Measurements from ENCODE around the gene EXOSC7. TPM values are rescaled to one million over a fixed set of nuclear protein-coding genes. Genes with fewer than 3 reads are reported as not detected.

EXOSC7 gene
- total RNA-seq, 3 donors from 2014 or later = 23.2 to 26.2 (median 24.4) TPM

DNA sequence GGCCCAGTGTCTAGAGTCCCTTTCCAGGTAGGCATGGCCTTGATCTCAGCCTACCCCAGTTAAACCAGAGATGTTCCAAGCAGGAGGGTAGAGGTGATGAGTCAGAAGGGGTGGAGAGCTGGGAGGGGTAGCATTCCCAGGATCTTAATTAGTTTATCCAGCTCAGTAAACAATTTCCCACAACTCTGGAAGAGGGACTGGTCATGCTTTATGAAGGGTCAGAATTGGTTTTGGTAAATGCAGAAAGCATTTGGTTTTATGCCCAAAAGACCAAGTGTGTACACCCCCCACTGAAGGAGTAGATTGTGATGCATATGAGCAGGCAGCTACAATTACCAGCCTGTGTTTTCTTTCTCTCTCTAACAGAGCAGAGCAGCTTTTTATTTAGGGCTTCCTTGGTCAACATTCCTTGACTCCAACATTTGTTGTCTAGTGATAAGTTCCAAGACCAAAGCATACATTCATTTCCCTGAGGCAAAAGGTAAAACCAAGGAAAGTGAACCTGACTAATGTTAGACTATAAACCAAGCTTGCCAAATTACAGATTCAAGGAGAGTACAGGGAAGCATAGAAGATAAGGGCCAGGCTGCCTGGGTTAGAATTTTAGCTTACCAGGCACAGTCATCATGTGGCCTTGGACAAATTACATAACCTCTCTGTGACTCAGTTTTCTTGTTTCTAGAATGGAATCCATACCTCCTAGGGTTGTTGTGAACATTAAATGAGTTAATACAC, 17.6 kb downstream of the EXOSC7 start:
- peak; percentile 79 for ATAC-seq

DNA sequence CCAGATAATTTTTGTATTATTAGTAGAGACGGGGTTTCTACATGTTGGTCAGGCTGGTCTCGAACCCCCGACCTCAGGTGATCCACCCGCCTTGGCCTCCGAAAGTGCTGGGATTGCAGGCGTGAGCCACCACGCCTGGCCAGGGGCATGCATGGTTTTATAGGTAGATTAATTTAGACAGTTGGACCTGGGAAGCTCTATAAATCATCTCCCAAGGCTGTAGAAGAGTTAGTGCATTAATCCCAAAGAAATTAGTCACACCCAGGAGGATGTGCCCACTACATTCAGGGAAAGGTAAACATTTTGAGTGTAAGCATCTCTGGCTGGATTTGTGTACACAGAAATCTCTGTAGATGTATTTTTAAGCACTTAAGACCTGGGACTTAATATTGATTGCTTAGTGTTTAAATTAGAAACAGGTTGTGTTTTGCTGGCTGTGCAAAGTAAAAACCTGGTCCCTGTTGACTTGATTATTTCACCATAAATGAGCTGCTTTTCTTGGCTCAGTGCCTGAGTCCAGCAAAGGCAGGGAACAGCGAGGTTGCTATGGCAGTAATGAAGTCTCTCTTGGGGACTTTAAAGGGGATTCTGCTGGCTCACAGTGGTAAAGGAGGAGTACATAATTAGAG, 19.2 kb downstream of the EXOSC7 start:
- no peaks in the 10 kb centered on the region for H3K9me3 ChIP-seq
- H3K4me1 ChIP-seq (ENCODE audit: low read depth) = peaks cover 15% of the 10 kb centered on the region
- DNase-seq (peak in 1 of 3 donors; percentile 26), ATAC-seq (no peak)
- TF ChIP-seq, protein P1, sequence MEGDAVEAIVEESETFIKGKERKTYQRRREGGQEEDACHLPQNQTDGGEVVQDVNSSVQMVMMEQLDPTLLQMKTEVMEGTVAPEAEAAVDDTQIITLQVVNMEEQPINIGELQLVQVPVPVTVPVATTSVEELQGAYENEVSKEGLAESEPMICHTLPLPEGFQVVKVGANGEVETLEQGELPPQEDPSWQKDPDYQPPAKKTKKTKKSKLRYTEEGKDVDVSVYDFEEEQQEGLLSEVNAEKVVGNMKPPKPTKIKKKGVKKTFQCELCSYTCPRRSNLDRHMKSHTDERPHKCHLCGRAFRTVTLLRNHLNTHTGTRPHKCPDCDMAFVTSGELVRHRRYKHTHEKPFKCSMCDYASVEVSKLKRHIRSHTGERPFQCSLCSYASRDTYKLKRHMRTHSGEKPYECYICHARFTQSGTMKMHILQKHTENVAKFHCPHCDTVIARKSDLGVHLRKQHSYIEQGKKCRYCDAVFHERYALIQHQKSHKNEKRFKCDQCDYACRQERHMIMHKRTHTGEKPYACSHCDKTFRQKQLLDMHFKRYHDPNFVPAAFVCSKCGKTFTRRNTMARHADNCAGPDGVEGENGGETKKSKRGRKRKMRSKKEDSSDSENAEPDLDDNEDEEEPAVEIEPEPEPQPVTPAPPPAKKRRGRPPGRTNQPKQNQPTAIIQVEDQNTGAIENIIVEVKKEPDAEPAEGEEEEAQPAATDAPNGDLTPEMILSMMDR (IDR thresholded peaks at IDR 0.05) = no peak
- no peak overlapping the region for H3K4me3 ChIP-seq
- intact Hi-C loops (cut with DNase I, micrococcal nuclease) = no loop called here
- H3K36me3 ChIP-seq (ENCODE audit: low read depth) = no peaks in the 10 kb centered on the region

More for the DNA sequence above, 17.6 kb downstream of the EXOSC7 start:
- Histone ChIP-seq H3K4me3 (no peak overlapping the region), H3K9me3 (no peaks in the 10 kb centered on the region), H3K4me1 (ENCODE audit: low read depth) (peaks cover 15% of the 10 kb centered on the region), H3K36me3 (ENCODE audit: low read depth) (no peaks in the 10 kb centered on the region)
- no peak for DNase-seq
- TF ChIP-seq, protein P1 (IDR thresholded peaks at IDR 0.05) = no peak
- intact Hi-C loops (cut with DNase I, micrococcal nuclease) = no loop called here

DNA sequence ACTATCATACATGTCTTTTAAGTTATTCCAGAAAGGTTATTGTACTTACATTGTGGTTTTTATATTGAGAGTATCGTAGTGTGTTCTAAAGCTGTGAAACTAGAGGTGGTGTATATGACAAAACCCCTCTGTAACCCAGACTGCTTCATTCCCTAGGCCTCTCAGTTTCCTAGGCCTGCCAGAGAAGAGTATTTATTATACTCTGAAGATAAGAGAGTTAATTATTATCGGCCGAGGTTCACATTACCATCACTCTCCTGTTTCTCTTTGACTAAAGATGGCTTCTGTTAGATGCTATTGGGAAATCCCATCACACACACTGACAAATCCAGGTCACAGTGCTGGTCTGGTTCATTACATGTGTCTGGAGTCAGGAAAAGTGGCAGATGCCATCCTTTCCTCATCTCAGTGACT, 20.5 kb downstream of the EXOSC7 start:
- DNase-seq = no peak
- ATAC-seq = peak; percentile 3
- H3K36me3 ChIP-seq (ENCODE audit: low read depth) = no peaks in the 10 kb centered on the region

DNA sequence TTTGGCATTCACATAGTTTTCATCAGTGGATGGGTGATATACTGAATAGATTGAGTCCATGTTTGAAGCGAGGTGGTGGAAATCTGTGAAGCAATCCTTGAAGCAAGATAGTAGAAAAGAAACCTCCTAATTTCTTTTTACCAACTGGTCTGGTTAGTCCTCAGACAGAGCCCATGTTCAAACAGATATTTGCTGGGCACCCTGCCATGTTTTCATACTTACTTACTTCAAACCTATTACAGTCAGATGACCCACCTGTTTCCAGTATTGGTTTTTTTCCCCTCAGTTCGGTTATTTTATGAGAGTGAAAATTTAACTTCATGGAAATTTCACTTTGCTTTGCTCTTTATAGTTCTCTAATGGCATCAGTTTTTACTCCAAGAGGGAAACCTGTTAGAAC, 23.7 kb downstream of the EXOSC7 start:
- no peaks in the 10 kb centered on the region for H3K9me3 ChIP-seq
- TF ChIP-seq, protein P1 (IDR thresholded peaks at IDR 0.05) = no peak
- DNase-seq (peak in 1 of 3 donors; percentile 74), ATAC-seq (peak; percentile 66)
- H3K4me3 ChIP-seq = no peak overlapping the region
- intact Hi-C loops (cut with DNase I, micrococcal nuclease) = no loop called here
- peaks cover 6% of the 10 kb centered on the region for H3K4me1 ChIP-seq (ENCODE audit: low read depth)
- no peaks in the 10 kb centered on the region for H3K36me3 ChIP-seq (ENCODE audit: low read depth)

More for the DNA sequence above, 20.5 kb downstream of the EXOSC7 start:
- H3K4me1 ChIP-seq (ENCODE audit: low read depth) = peaks cover 15% of the 10 kb centered on the region
- TF ChIP-seq, protein P1 (IDR thresholded peaks at IDR 0.05) = no peak
- no peaks in the 10 kb centered on the region for H3K9me3 ChIP-seq
- intact Hi-C loops (cut with DNase I, micrococcal nuclease) = no loop called here
- H3K4me3 ChIP-seq = no peak overlapping the region

DNA sequence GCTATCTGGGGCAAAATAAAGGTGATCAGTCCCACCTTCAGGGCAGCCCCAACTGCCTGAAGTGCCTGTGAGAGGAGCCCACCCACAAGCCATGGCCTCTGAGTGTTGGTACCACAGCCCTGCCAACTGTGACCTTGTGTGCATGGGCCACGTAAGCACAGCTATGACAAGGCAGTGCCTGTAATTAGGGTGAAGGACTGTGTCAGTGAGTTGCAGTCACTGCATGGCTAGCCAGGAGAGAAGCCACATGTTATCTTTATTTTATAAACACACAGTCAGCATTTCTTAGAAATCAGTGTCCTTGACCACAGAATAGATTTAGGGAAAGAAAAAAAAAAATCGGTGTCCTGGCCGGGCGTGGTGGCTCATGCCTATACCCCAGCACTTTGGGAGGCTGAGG, 24.8 kb downstream of the EXOSC7 start:
- Histone ChIP-seq H3K36me3 (ENCODE audit: low read depth) (no peaks in the 10 kb centered on the region), H3K4me1 (ENCODE audit: low read depth) (peaks cover 2% of the 10 kb centered on the region), H3K9me3 (no peaks in the 10 kb centered on the region), H3K4me3 (no peak overlapping the region)
- DNase-seq = no peak
- TF ChIP-seq, protein P1 (IDR thresholded peaks at IDR 0.05) = no peak
- ATAC-seq = no peak
- intact Hi-C loops (cut with DNase I, micrococcal nuclease) = no loop called here
